DOHH2 (cell line): ENCODE data around the gene PKIB.

ENCODE experiments used
- H3F3A ChIP-seq: fragments of 200-600 bp; sonication (generic), shearing (Covaris generic); 2 replicates; pipeline ENCODE4 v1.6.0; 2016; ENCODE audit warnings: antibody characterized with exemption, mild to moderate bottlenecking; ENCODE audit not compliant: control insufficient read depth, insufficient read depth
- H3K27ac ChIP-seq: fragments of 200-600 bp; sonication (generic); 2 replicates; pipeline ENCODE4 v1.5.1; 2014; ENCODE audit warnings: low read depth, mild to moderate bottlenecking, low read length, moderate library complexity
- H3K27me3 ChIP-seq: fragments of 200-600 bp; sonication (generic); 2 replicates; pipeline ENCODE4 v1.6.1; 2014; ENCODE audit warnings: mild to moderate bottlenecking, low read length, mixed read lengths; ENCODE audit not compliant: control insufficient read depth
- H3K36me3 ChIP-seq: fragments of 200-600 bp; sonication (generic); 2 replicates; pipeline ENCODE4 v1.6.1; 2014; ENCODE audit warnings: mild to moderate bottlenecking, low read length, moderate library complexity, mixed read lengths; ENCODE audit not compliant: control insufficient read depth
- H3K4me1 ChIP-seq: fragments of 200-600 bp; sonication (generic); 2 replicates; pipeline ENCODE4 v1.6.1; 2014; ENCODE audit warnings: mild to moderate bottlenecking, low read length, mixed read lengths; ENCODE audit not compliant: control insufficient read depth
- H3K4me2 ChIP-seq: fragments of 200-600 bp; sonication (generic); 2 replicates; pipeline ENCODE4 v1.6.0; 2014; ENCODE audit warnings: mild to moderate bottlenecking, low read length, moderate library complexity
- H3K4me3 ChIP-seq: fragments of 200-600 bp; sonication (generic); 2 replicates; pipeline ENCODE4 v1.5.1; 2014; ENCODE audit warnings: mild to moderate bottlenecking, low read length, mixed read lengths
- H3K79me2 ChIP-seq: fragments of 200-600 bp; sonication (generic); 2 replicates; pipeline ENCODE4 v1.6.1; 2014; ENCODE audit warnings: mild to moderate bottlenecking, low read length, mixed read lengths; ENCODE audit not compliant: control insufficient read depth
- H3K9me2 ChIP-seq: fragments of 200-600 bp; sonication (generic); replicated peaks from 2 replicates; pipeline ENCODE4 v1.6.1; 2014; ENCODE audit warnings: mild to moderate bottlenecking, low read length, mixed read lengths; ENCODE audit not compliant: control insufficient read depth
- H3K9me3 ChIP-seq: fragments of 200-600 bp; sonication (generic); 2 replicates; pipeline ENCODE4 v1.6.1; 2014; ENCODE audit warnings: antibody characterized with exemption, low read length, mixed read lengths; ENCODE audit not compliant: control insufficient read depth, insufficient read depth
- H4K20me1 ChIP-seq: fragments of 200-600 bp; sonication (generic); 2 replicates; pipeline ENCODE4 v1.6.0; 2014; ENCODE audit warnings: low read depth, mild to moderate bottlenecking, antibody characterized with exemption, low read length, moderate library complexity; ENCODE audit not compliant: control insufficient read depth, insufficient read depth
- EZH2phosphoT487 ChIP-seq: fragments of 200-600 bp; sonication (generic); IDR thresholded peaks from 2 replicates; pipeline ENCODE4 v1.6.1; 2017; ENCODE audit warnings: borderline replicate concordance, mild to moderate bottlenecking, antibody characterized with exemption, low read length, moderate library complexity, mixed read lengths
- TF ChIP-seq, protein P1 (sequence below): fragments of 200-600 bp; sonication (generic); IDR thresholded peaks from one replicate; pipeline ENCODE4 v1.5.1; 2014; ENCODE audit warnings: antibody characterized with exemption, mild to moderate bottlenecking, low read depth, low read length; ENCODE audit not compliant: poor library complexity, severe bottlenecking

PKIB gene

DNA sequence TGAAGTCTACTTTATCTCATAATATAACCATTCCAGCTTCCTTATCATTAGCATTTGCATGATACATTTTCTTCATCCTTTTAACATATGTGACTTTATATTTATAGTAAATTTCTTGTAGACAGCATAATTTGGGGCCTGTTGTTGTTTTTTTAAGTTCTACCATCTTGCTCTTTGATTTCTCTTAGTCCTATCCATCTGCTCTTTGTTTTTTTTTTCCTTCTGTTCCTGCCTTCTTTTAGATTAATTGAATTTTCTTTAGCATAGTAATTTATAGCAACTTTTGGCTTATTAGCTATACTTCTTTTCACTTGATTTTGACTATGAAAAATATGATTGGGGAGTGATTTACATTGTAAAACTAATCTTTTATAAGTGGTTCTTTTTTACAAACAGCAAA lies 150.1 kb downstream of the PKIB start:
- TF ChIP-seq EZH2phosphoT487, result no peak
- TF ChIP-seq, protein P1, sequence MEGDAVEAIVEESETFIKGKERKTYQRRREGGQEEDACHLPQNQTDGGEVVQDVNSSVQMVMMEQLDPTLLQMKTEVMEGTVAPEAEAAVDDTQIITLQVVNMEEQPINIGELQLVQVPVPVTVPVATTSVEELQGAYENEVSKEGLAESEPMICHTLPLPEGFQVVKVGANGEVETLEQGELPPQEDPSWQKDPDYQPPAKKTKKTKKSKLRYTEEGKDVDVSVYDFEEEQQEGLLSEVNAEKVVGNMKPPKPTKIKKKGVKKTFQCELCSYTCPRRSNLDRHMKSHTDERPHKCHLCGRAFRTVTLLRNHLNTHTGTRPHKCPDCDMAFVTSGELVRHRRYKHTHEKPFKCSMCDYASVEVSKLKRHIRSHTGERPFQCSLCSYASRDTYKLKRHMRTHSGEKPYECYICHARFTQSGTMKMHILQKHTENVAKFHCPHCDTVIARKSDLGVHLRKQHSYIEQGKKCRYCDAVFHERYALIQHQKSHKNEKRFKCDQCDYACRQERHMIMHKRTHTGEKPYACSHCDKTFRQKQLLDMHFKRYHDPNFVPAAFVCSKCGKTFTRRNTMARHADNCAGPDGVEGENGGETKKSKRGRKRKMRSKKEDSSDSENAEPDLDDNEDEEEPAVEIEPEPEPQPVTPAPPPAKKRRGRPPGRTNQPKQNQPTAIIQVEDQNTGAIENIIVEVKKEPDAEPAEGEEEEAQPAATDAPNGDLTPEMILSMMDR, result no peak
- Histone ChIP-seq H3K79me2 (no peaks in the 10 kb centered on the region), H3K9me3 (no peaks in the 10 kb centered on the region), H3K27ac (no peak overlapping the region), H4K20me1 (no peaks in the 10 kb centered on the region), H3F3A (no peaks in the 10 kb centered on the region), H3K36me3 (no peaks in the 10 kb centered on the region), H3K27me3 (no peaks in the 10 kb centered on the region), H3K4me3 (no peak overlapping the region), H3K4me1 (no peaks in the 10 kb centered on the region), H3K9me2 (no peaks in the 10 kb centered on the region), H3K4me2 (no peak overlapping the region)

DNA sequence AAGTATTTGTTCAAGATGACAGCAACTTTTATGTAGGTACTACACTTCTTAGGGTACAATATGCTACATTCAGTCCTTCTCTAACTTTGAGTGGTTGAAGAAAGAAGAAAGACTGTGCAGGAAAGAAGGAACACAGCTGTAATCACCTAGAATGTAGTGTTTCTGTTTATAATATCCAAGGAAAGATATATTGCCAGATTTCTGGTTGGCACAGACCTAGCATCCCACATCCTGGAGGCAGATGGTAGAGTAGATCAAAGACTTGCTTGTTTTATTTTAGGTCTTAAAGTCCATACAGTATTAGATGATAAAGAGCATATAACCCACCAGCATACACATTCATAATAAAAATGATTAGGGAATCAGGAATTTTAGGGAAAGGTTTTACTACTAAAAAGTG lies 156.1 kb downstream of the PKIB start:
- no peaks in the 10 kb centered on the region for H3K36me3 ChIP-seq
- no peaks in the 10 kb centered on the region for H3K27me3 ChIP-seq
- no peaks in the 10 kb centered on the region for H4K20me1 ChIP-seq
- TF ChIP-seq EZH2phosphoT487, result no peak
- TF ChIP-seq, protein P1, result no peak
- no peak overlapping the region for H3K4me3 ChIP-seq
- H3F3A ChIP-seq, result no peaks in the 10 kb centered on the region
- H3K79me2 ChIP-seq, result no peaks in the 10 kb centered on the region
- no peak overlapping the region for H3K4me2 ChIP-seq
- no peaks in the 10 kb centered on the region for H3K4me1 ChIP-seq
- H3K27ac ChIP-seq, result no peak overlapping the region
- no peaks in the 10 kb centered on the region for H3K9me3 ChIP-seq
- no peaks in the 10 kb centered on the region for H3K9me2 ChIP-seq

DNA sequence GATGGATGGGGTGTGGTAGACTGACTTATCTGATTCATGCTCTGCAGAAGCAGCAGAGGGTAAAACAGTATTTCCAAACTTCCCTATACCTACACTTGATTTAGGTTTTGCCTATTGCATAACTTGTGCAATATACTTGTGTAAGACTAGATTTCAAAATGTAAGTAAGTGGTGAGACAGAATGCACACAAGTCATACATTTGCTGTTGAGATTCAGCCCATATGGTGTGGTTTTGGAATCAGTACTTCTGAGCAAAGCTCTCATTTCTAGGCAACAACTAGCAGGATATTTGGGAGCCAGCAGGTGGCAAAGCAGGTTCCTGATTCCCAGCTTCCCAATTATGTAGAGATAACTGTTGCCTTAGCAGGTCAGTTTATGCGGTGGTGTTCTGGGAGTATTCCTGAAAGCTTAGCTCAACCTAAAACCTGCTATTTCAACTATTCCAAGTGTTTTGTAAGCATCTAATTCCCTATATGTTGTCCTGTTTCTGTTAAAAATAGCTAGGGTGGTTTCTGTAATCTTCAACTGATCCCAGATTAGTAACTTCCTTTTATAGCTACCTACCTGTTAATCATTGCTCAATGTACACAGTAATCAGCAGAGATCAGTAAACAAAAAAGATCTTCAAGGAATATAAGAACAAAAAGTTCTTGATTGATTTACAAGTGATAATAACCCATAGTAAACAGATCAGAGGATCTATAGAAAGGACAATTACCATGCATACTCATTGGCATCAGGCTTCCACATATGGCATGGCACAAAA lies 160.8 kb downstream of the PKIB start:
- Histone ChIP-seq H3K4me3 (no peak overlapping the region), H3K27ac (no peak overlapping the region), H3K9me2 (no peaks in the 10 kb centered on the region), H3K27me3 (no peaks in the 10 kb centered on the region), H3F3A (no peaks in the 10 kb centered on the region), H3K9me3 (no peaks in the 10 kb centered on the region), H4K20me1 (no peaks in the 10 kb centered on the region), H3K4me2 (no peak overlapping the region), H3K4me1 (no peaks in the 10 kb centered on the region), H3K79me2 (no peaks in the 10 kb centered on the region), H3K36me3 (no peaks in the 10 kb centered on the region)
- TF ChIP-seq, protein P1, result no peak
- no peak for TF ChIP-seq EZH2phosphoT487
